ENCODE measurements around the gene C11orf87. TPM values are rescaled to one million over a fixed set of nuclear protein-coding genes. Genes with fewer than 3 reads are reported as not detected.

The C11orf87 gene
- total and polyA plus RNA-seq, 2 of the 8 experiments (the other 6 are each of a cell fraction or from before 2014, with no cell fraction given): 0.22 to 0.32 TPM

GRCh38 chr11:109432105-109432504 lies 10.1 kb downstream of the C11orf87 start:
- no peak overlapping the region for H2AK5ac ChIP-seq (ENCODE audit: low read depth, low read length)
- FAIRE-seq (no peak), DNase-seq (ENCODE audit: low read depth in 1 of 2, low spot score in 2 of 2) (no peak)
- H4K91ac ChIP-seq (replicated peaks; ENCODE audit: insufficient read length, low read length): no peak overlapping the region
- H3K79me2 ChIP-seq (ENCODE audit: control insufficient read depth in 1 of 2, insufficient read depth in 2 of 2, low read length in 2 of 2): no peaks in the 10 kb centered on the region
- POLR2A ChIA-PET (ENCODE audit: partially characterized antibody): no interaction called here
- no peaks in the 10 kb centered on the region for H3K23me2 ChIP-seq (ENCODE audit: low read depth, low read length)
- H4K5ac ChIP-seq (ENCODE audit: insufficient read length, low read depth, low read length): no peak overlapping the region
- no peaks in the 10 kb centered on the region for H3K4me1 ChIP-seq (replicated peaks in 1 of 4; ENCODE audit: control insufficient read depth in 3 of 4, insufficient read depth in 4 of 4, low read length in 3 of 4)
- no peak overlapping the region for H3K56ac ChIP-seq (replicated peaks; ENCODE audit: insufficient read length, low read depth, low read length)
- H3K36me3 ChIP-seq (ENCODE audit: control insufficient read depth in 2 of 4, insufficient read depth in 4 of 4, low read length in 3 of 4): no peaks in the 10 kb centered on the region
- H3K27me3 ChIP-seq (replicated peaks in 1 of 4; ENCODE audit: control insufficient read depth in 3 of 4, extremely low read depth in 1 of 4, insufficient read depth in 3 of 4, low read length in 3 of 4): no peaks in the 10 kb centered on the region
- H3K18ac ChIP-seq (ENCODE audit: extremely low read depth, low read length): no peak overlapping the region
- H2AFZ ChIP-seq (ENCODE audit: low read length): no peak overlapping the region
- H4K20me1 ChIP-seq (replicated peaks in 1 of 2; ENCODE audit: control insufficient read depth in 1 of 2, insufficient read depth in 2 of 2, low read length in 2 of 2): no peaks in the 10 kb centered on the region
- no peak overlapping the region for H3K9ac ChIP-seq (replicated peaks in 1 of 4; ENCODE audit: extremely low read depth in 1 of 4, low read depth in 3 of 4, low read length in 3 of 4)
- CTCF ChIA-PET (ENCODE audit: partially characterized antibody): interaction anchor here (0.6 kb wide), 1 partner anchor 15 kb away, joined by 3 read pairs; no protein-coding TSS in a partner anchor
- H3K4ac ChIP-seq (replicated peaks; ENCODE audit: insufficient read length, low read depth, low read length): no peak overlapping the region
- no peak overlapping the region for H3K23ac ChIP-seq (ENCODE audit: insufficient read length)
- no peak overlapping the region for H3K14ac ChIP-seq (ENCODE audit: insufficient read length)
- H3K4me2 ChIP-seq (ENCODE audit: insufficient read depth in 1 of 2, low read depth in 2 of 2, low read length in 2 of 2): no peak overlapping the region
- H2BK15ac ChIP-seq (ENCODE audit: low read length): no peak overlapping the region
- no peak overlapping the region for H4K8ac ChIP-seq (ENCODE audit: extremely low read depth, insufficient read depth, low read length)
- no peak overlapping the region for H2BK5ac ChIP-seq (ENCODE audit: low read depth, low read length)
- H2BK120ac ChIP-seq (replicated peaks; ENCODE audit: low read depth, low read length): no peak overlapping the region
- H3K9me3 ChIP-seq (ENCODE audit: insufficient read depth in 2 of 2, low read depth in 1 of 2, low read length in 1 of 2): no peaks in the 10 kb centered on the region
- H2BK12ac ChIP-seq (ENCODE audit: low read depth, low read length): no peak overlapping the region
- no peak overlapping the region for H2BK20ac ChIP-seq (ENCODE audit: low read length)
- H3K4me3 ChIP-seq (ENCODE audit: extremely low read depth in 1 of 4, insufficient read depth in 2 of 4, low read depth in 3 of 4, low read length in 4 of 4): no peak overlapping the region
- H3K79me1 ChIP-seq (ENCODE audit: low read depth, low read length): no peaks in the 10 kb centered on the region
- H3K27ac ChIP-seq (ENCODE audit: low read depth, low read length): no peak overlapping the region
- TF ChIP-seq HDAC6 (IDR thresholded peaks at IDR 0.05; ENCODE audit: low read depth, low read length): no peak
- no peak for TF ChIP-seq RXRA (IDR thresholded peaks at IDR 0.05; ENCODE audit: insufficient read depth, low read depth, low read length)
- TF ChIP-seq YY1 (IDR thresholded peaks at IDR 0.05; ENCODE audit: low read depth, low read length): no peak
- no peak for TF ChIP-seq PHF8 (conservative IDR thresholded peaks at IDR 0.05; ENCODE audit: low read depth, low read length)
- no peak for TF ChIP-seq TAF1 (IDR thresholded peaks at IDR 0.05; ENCODE audit: low read depth, low read length)
- WGBS, 2 experiments (ENCODE audit: extremely low coverage in 1 of 2, insufficient coverage in 1 of 2, insufficient read length in 1 of 2, insufficient replicate concordance in 2 of 2, low coverage in 1 of 2, low lambda C conversion rate in 2 of 2, missing lambda C conversion rate in 1 of 2): 96% methylated on average over 3 of the region's 3 CpGs; no CpG with 5 or more reads in 1 of the 2 experiments

Measured in H1 (cell line).